ENCODE measurements around the gene TMEM132D.

DNA sequence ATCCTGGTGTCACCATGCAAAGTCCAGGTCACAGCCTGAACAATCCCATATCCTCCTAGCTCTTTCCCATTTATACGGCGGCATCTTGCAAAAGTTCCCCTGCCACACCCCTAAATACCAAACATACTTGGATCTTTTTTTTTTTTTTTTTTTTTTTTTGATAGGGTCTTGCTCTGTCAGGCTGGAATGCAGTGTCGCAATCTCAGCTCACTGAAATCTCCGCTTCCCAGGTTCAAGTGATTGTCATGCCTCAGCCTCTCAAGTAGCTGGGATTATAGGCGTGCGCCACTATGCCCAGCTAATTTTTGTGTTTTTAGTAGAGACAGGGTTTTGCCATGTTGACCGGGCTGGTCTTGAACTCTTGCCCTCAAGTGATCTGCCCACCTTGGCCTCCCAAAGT, 599.3 kb downstream of the TMEM132D start:
- TF ChIP-seq, protein P1, sequence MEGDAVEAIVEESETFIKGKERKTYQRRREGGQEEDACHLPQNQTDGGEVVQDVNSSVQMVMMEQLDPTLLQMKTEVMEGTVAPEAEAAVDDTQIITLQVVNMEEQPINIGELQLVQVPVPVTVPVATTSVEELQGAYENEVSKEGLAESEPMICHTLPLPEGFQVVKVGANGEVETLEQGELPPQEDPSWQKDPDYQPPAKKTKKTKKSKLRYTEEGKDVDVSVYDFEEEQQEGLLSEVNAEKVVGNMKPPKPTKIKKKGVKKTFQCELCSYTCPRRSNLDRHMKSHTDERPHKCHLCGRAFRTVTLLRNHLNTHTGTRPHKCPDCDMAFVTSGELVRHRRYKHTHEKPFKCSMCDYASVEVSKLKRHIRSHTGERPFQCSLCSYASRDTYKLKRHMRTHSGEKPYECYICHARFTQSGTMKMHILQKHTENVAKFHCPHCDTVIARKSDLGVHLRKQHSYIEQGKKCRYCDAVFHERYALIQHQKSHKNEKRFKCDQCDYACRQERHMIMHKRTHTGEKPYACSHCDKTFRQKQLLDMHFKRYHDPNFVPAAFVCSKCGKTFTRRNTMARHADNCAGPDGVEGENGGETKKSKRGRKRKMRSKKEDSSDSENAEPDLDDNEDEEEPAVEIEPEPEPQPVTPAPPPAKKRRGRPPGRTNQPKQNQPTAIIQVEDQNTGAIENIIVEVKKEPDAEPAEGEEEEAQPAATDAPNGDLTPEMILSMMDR (conservative IDR thresholded peaks at IDR 0.05; ENCODE audit: low read depth, low read length) = no peak
- no peak for TF ChIP-seq EZH2 (IDR thresholded peaks at IDR 0.05; ENCODE audit: borderline replicate concordance, low read depth, low read length, poor library complexity, severe bottlenecking)
